GM04503 (cell line): Measurements from ENCODE around the gene MIA2.

Source experiments
- DNase-seq: peaks from one replicate; pipeline ENCODE4 v3.0.0-alpha.2; 2012; ENCODE audit warnings: low read depth

MIA2 gene

DNA sequence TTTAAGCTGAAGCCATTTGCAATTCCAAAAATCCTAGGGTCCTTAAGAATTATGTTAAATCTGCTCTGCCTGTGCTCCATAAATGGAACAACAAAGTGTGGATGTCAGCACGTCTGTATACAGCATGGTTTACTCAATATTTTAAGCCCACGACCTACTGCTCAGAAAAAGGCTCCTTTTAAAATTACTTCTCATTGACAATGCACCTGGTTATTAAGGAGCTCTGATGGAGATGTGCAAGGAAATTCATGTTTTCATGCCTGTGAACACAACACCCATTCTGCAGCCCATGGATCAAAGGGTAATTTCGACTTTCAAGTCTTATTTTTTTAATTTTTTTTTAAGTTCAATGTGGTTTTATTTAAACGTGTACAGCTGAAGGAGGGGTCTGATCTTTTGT, 150.5 kb downstream of the MIA2 start:
- DNase-seq, result no peak

DNA sequence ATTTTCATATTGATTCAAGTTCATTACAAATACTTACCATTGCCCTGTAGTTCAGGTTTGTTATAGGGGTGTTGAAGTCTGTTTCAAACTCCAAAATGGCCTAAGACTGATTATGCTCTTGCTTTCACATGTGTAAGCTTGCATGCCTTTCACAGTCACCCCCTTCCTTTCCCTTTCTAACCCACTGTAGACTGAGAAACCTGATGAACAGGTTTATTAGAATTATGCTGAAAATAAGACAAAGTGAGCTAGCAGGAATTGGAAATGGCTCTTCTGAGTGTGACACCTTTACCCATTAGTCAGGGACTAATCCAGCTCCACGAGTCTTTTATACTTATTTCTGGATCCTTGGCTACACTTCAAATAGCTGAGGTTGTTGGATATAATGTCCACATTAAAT, 159.6 kb downstream of the MIA2 start:
- DNase-seq, result no peak

DNA sequence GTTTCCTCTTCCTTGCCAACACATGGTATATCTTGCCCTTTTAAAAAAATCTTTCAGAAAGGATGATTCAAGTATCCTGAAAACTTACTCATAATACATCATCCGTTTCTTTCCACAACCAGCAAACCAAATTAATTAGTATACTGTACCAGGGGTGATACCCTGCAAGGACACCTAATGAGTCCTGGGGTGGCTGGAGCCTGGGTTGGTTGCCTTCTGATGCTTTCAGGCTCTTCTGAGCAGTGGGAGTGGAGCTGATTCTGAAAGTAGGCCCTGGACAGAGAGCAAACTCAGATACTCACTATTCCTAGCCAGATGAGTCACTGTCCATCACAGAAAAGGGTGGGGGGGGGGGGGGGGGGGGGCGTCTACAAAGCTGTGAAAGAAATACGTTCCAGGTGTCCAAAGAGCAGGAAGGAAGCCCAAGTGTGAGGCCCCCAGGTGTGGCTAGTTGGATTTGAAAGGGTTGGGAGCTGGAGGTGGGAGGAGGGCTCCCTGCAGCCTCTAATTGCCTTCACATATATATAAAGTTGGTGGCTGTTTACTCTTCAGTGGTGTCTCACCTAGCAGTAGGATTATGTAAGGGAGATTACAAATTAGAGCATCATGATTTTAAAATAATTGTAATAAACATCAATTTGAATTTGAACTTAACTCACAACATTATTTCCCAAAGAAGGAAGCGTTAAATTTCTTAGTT, 162.0 kb downstream of the MIA2 start:
- DNase-seq, result no peak

DNA sequence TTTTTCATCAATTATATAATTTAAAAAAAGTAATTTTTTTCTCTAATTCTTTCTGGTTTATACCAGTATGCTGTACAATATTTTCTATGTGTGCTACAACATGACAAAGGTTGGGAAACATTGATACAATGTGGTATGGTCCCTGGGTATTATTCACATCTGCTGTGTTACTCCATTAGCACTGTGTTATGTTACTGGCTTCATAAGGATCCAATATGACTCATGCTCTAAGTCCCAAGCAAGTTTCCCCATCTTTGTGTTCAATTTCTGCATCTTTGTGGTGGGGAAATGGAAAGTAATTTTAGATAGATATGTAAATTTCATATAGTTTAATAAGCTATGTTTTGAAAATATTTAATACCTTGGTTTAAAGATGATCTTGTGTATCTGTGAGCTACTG, 162.7 kb downstream of the MIA2 start:
- no peak for DNase-seq

DNA sequence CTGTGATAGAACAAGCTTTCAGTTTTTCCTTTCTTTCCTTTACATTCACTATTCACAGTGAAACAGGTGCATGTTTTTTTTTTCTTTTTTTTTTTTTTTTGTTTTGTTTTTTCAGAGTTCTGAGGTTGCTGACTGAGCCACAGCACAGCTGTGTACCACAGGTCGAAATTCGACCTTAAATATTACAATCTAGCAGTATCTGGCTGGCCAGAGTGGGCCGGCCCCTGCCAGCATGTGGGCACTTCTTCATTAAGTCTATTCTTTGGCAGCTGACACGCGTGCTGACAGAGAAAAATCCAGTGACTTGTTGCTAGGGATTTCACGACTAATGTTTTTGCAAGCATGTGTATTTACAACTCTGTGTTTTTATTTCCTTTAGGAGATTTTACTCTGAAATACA, 164.7 kb downstream of the MIA2 start:
- DNase-seq, result no peak

DNA sequence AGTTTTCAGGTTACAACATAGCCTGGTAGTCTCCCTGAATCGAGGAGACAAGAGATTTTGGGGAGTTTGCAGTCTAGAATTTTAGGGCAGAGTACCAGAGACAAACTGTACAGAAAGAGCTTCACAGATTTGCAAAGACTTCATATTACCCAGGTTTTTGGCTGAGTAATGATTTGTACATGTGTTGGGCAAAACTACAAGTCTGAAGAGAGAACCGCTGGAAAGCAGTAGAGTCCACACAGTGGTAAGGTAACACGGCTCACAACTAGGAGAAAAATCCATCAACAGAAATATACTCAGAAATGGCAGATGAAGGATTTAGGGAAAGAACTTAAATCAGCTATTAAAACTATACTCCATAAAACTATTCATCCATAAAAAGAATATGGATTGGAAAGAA, 172.8 kb downstream of the MIA2 start:
- no peak for DNase-seq

DNA sequence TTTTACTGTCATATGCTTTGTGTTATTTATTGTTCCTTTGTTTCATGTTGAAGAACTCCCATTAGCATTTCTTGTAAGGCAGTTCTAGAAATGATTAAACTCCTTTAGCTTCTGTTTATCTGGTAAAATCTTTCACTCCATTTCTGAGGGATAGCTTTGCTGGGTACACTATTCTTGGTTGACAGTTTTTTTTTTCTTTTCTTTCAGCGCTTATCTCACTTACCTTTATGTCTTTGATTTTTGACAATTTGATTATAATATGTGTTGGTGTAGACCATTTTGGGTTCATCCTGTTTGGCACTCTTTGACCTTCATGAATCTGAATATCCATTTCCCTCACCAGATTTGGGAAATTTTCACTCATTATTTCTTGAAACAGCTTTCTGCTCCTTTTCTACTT, 182.4 kb downstream of the MIA2 start:
- DNase-seq, result no peak

DNA sequence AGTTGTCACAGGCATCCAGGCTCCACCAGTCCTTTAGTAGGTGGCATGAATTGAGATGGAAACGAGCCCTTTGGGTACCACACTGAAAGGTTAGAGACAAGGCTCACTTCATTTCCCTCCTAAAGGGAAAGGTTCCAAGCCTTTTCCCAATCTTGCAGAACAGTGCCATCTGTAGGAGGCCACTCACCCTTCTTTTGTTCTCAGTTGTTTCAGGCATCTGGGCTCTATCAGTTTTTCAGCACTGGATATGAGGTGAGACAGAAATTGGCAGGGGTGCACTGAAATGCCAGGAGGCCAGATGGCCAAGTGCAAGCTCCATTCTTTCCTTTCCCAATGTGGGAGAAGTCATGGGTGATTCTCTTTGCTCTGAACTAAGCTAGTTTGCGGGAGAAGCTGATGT, 183.3 kb downstream of the MIA2 start:
- DNase-seq, result no peak

DNA sequence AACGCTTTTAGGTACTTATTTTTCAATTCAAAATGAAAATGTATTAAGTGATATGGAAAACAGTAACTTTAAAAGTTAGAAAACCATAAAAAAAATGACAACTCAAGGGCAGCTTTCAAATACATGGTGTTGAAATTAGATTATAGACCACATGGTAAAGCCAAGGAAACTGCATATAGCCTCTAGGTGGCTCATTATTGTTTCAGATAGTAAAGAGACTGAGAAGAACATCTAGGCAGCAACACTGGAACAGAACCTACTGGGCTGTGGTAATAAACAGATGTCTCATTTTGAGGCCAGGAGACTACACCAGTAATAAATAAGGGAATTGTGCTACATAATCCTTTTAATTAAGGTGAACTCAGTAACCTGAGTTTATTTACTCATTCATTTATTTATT, 185.6 kb downstream of the MIA2 start:
- no peak for DNase-seq

DNA sequence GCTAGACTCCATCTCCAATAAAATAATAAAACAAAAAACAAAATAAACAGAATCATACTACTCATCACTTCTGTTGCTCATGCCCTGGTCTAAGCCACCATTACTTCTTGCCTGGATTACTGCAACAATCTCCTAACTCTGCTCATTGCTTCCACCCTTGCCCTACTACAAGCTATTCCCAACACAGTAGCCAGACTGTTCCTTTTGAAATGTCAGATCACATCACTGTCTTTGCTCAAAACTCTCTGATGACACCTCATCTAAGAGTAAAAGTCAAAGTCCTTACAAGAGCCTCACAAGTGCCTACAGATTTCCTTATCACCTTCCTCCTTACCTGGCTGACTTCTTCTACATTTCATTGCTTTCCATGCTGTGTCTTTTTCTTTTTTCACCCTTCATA, 188.5 kb downstream of the MIA2 start:
- no peak for DNase-seq

DNA sequence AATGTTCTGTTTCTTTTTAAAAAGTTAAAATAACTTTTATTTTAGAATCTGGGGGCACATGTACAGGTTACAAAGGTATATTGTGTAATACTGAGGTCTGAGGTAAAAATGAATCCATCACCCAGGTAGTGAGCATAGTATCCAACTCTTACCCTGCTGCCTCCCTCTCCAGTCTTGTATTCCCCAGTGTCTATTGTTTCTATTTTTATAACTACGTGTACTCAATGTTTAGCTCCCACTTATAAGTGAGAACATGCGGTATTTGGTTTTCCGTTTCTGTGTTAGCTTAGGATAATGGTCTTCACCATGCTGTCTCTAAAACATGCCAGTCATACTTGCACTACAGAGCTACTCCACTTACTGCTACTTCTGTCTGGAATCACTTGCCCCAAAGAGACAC, 190.1 kb downstream of the MIA2 start:
- DNase-seq, result no peak

DNA sequence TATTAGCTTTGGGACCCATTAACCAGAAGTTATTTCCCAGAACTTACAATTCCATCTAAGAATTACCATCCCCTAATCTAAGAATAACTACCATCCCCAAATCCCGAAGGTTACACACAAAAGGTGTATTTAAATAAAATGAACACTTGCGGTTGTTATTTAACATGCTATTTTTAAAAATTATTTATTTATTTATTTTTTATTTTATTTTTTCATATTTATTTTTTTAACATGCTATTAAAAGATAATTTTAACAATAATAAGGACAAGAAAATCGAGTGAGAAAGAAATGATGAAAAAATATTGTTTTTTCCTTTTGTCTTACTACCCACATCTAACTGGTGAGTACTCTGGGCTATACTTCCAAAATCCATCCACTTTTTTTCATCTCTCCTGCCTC, 192.2 kb downstream of the MIA2 start:
- no peak for DNase-seq

DNA sequence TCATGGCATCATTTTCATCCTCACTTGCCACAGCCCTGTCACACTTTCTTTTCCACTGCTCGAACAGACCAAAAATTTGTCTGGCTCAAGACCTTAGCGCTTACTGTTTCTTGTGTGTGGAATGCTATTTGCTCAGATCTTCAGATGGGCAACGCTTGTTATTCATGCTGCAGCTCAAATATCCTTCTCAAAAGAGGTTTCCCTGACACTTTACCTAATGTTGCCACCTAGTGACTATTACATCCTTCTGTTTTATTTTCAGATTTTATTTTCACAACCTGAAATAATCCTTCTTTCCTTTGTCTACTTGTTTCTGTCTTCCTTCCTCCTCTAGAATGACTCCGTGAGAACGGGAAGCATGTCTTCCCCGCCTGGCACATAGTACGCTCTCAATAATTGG, 192.9 kb downstream of the MIA2 start:
- DNase-seq, result peak; percentile 37

DNA sequence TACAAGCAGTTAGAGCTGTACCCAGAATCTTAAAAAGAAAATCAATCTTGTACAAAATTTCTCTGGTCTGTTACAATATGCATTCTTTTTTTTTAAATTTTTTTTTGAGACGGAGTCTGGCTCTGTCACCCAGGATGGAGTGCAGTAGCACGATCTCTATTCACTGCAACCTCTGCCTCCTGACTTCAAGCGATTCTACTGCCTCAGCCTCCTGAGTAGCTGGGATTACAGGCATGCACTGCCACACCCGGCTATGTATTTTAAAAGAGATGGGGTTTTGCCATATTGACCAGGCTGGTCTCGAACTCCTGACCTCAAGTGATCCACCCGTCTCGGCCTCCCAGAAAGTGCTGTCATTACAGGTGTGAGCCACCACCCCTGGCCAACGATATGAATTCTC, 194.4 kb downstream of the MIA2 start:
- no peak for DNase-seq

DNA sequence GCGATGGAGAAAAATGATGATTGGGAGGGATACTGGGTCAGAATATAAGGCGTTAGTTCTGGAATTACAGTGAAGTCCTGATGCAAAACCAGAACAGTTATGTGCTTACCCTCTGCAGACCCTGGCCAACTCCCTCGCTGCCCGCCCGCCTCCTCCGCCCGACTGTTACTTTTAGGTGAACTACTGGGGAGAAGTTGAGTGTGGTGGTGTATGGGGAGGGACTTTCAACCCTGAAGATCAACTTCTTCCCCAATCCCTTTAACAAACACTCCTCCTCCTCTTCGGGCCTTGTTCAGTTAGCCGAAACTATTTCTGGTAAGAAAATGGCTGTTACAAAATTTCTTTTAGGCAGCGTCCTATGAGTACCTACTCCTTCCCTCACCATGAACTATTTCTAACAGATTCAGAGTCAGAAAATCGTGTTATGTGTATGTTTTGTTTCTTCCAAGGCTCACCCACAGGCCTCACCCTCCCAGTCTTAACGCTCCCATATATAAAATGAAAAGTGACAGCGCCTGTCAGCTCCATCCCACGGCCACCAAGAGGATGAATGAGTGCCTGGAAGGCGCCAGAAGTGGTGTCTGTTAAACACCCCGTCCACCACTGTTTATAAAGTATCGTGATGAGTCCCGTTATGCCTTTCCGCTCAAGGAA, 197.2 kb downstream of the MIA2 start:
- DNase-seq, result no peak

DNA sequence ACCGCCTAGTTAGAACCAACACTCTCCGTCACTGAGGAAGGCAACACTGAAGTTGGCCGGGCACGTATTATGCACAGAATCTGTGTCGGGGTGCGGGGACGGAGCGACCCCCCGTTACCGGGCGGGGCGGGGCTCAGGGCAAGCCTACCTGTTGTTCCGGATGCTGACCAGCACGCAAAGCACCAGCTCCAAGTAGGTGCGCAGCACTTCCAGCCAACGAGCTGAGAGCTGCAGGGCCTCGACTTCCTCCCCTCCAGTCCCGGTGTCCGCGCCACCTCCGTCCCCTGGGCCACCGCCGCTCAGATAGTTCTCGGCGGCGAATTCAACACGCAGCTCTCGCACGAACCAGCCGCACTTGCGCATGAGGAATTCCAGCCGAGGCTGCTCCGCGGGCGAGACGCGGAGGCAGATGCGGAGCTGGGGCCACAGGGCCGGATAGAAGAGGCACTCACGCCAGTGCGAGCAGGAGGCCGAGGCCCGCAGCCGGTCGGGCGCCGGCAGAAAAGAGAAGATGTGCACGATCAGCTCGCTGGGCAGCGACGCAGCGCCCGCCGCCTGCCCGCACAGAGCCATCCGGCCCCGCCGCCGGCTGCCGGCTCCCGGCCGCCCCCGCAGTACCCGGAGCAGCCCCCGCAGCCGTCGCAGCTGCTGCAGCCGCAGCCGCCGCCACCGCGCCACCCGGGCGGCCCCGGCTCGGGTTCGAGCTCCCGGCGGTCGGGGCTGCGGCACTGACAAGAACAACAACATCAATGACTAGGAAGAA, 197.9 kb downstream of the MIA2 start:
- DNase-seq, result no peak

DNA sequence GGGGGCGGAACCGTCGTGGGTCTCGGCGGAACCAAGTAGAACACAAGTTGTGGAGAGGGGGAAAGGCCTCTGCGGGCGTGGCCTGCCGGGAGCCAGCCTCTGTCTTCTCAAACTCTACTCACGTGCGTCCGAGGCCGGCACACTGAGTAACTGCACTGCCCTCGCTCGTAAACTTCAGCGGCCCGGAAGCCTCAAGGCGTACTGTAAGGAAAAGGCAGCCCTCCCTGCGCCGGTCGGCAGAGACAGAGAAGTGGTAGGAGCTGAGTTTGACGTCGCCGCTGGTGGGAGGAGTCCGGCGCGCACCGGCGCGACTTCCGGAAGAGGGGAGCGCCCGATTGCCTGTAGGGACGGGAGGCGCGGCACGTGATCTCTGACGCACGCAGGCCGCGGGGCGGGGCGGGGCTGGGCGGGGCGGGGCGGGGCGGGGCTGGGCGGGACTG, 198.5 kb downstream of the MIA2 start, which contains the start of gene FBXO33:
FBXO33 (minus strand) TSS at position 255 of the 440 bp plus-strand sequence. CDS start 271 bp downstream, outside the sequence.
- DNase-seq, result peak; percentile 76

DNA sequence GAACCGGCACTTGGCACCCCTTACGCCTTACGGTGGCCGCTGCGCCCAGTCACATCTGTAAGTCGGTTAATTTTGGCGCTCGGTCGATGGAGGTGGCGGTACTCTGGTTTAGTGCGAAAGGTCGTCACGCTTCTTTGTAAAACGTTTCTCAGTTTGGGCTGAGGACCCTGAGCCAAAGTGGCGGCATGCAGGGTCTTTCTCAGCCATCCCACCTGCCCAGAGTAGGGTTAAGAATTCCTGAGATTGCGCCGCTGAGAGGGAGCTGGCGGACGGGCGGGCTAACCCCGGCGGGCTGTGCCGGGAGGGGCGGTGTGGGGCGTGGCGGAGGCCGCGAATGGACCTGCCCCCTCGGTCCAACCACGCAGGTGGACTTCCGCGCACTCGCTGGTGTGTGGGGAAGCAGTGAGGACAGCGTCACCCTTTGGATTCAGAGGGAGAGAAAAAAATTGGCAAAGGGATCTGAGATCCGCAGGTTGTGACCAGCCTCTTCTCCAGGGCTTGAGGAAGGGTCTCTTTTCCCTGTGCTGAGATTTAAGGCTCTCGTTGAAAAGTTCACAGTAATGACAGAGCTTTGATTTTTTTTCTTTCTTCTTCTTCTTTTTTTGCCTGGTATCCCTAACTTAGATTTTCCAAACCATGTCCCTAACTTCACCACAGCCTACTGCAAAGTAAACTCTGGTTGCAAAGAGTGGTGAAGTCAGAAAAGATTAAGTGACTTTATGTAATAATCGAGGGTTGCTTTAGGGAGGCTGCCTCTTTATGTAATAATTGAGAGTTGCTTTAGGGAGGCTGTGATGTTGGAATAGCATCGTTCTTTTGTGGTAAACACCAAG, 199.1 kb downstream of the MIA2 start:
- DNase-seq, result no peak

DNA sequence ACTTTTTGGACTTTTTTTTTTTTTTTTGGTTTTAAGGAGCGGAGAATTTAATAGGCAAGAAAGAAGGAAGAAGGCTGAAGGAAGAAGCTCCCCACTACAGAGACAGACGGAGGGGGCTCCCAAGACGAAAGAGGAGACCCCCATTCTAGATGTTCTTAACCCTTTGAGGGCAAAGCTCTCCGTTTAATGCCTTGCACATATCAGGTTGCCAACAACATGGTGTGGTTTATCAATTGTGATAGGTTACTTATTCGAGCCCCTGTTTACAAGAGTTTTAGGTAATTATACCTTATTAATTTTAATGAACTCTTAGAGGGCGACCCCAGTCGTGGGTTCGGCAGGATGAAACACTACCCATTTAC, 199.7 kb downstream of the MIA2 start:
- no peak for DNase-seq

DNA sequence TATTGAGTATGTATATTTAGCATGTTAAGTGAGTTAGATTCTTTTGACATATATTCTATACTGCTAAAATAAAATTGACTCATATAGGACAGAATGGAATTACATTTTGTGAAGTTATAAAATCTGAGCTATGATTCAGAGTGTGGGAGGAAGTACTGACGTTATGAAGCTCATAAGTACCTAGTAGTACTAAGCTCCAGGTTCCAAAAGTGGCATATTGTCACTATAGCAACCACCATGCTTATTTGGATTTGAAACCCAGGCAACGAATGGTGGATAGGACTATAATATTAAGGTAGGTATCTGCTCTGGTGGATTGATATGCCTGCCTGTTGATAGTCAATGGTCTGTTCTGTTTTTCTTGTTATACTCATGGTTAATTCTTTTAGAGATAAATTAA, 200.7 kb downstream of the MIA2 start:
- no peak for DNase-seq

DNA sequence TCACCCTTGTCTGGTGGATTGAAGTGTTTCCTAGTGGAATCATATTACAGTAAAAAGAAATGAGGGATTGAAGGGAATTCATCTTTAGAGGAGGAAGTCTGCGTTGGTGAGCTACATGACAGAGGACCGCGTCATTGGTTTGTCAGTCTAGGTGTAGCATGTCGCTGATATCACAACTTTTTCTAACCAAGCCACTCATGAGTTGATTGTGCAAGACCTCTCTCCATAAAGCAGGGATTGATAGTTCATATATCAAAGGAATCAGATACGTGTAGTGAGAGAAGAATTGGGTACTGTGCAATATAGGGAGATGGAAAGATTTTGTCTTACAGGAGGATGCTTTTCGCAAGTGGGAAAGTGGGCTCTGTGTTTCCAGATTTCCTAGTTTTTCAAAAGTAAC, 201.5 kb downstream of the MIA2 start:
- no peak for DNase-seq
